Esophagus muscularis mucosa (tissue), 4 donors: ENCODE data around the gene RGS3. TPM values are rescaled to one million over a fixed set of nuclear protein-coding genes. Genes with fewer than 3 reads are reported as not detected.
A peak's percentile ranks its signal among the peaks of the same experiment; 100 is the strongest.

Source experiments
- DNase-seq: peaks from one replicate; pipeline ENCODE4 v3.0.0-alpha.2; 2017; ENCODE audit errors: extremely low spot score
- H3K27ac ChIP-seq, 4 donors: fragments of 200-600 bp; sonication (generic); replicated peaks in 1 of 4; 1 replicate in 3 of 4; 2 replicates in 1 of 4; pipeline ENCODE4 v1.5.1; 2016 to 2019; ENCODE audit warnings: mild to moderate bottlenecking in 1 of 4
- H3K27me3 ChIP-seq, 4 donors: fragments of 200-600 bp; sonication (generic); one replicate each; pipeline versions ENCODE4 v1.5.1 to v1.6.0; 2016 to 2019
- H3K36me3 ChIP-seq, 4 donors: fragments of 200-600 bp; sonication (generic); one replicate each; pipeline ENCODE4 v1.5.1; 2016 to 2019
- H3K4me1 ChIP-seq, 4 donors: fragments of 200-600 bp; sonication (generic); one replicate each; pipeline ENCODE4 v1.5.1; 2016 to 2019
- H3K4me3 ChIP-seq, 4 donors: fragments of 200-600 bp; sonication (generic); 1 replicate in 2 of 4; 2 replicates in 2 of 4; pipeline ENCODE4 v1.5.1; 2016 to 2019; ENCODE audit warnings: mild to moderate bottlenecking in 4 of 4, moderate library complexity in 1 of 4
- H3K9me3 ChIP-seq, 4 donors: fragments of 200-600 bp; sonication (generic); 1 replicate in 3 of 4; 2 replicates in 1 of 4; pipeline ENCODE4 v1.5.1; 2016 to 2019
- CTCF ChIP-seq, 3 experiments: fragments of 200-600 bp in 2 of 3; fragments of 450-650 bp in 1 of 3; sonication (generic) in 2 of 3; IDR thresholded peaks; one replicate each; pipeline ENCODE4 v1.5.1; 2017 to 2019; ENCODE audit warnings: antibody characterized with exemption in 3 of 3, mild to moderate bottlenecking in 2 of 3, moderate library complexity in 1 of 3
- EP300 ChIP-seq: sonication (generic); formaldehyde crosslinking; IDR thresholded peaks from one replicate; pipeline ENCODE4 v1.6.1; 2017; ENCODE audit warnings: antibody characterized with exemption
- POLR2A ChIP-seq: fragments of 450-650 bp; IDR thresholded peaks from one replicate; pipeline ENCODE4 v1.6.1; 2017; ENCODE audit warnings: antibody characterized with exemption, moderate library complexity, mild to moderate bottlenecking, low read depth
- POLR2AphosphoS5 ChIP-seq, 2 donors: sonication (generic); formaldehyde crosslinking; IDR thresholded peaks; one replicate each; pipeline ENCODE4 v1.6.1; 2017; ENCODE audit warnings: antibody characterized with exemption in 2 of 2
- WGBS: methylation state at CpG from one replicate; pipeline ENCODE4 v1.1.5; 2018; 5-methylcytosine and 5-hydroxymethylcytosine counted together
- intact Hi-C: fragments of 100-400 bp; cut with DNase I; formaldehyde crosslinking; loops from one replicate; pipeline ENCODE4 v1.15.1; 2023
- total RNA-seq, 4 donors: library from RNA; depleted of rRNA; stranded (reverse); fragments of >200 nt; gene quantifications; one replicate each; pipeline versions ENCODE4 v1.1.0 to v1.2.1, GENCODE V29; 2016

RGS3 gene
- total RNA-seq, 4 donors from 2014 or later = 37.3 to 121 (median 68.5) TPM

GRCh38 chr9:113612216-113612747 lies 148.8 kb downstream of the RGS3 start:
- intact Hi-C loops = no loop called here
- DNase-seq = no peak
- Histone ChIP-seq H3K27me3 (no peaks in the 10 kb centered on the region), H3K9me3 (no peaks in the 10 kb centered on the region), H3K4me1 (peaks cover 49 to 65% (median 58%) of the 10 kb centered on the region in 4 donors), H3K36me3 (no peaks in the 10 kb centered on the region), H3K27ac (no peak overlapping the region), H3K4me3 (no peak overlapping the region)
- 85% methylated on average over 11 of the region's 11 CpGs for WGBS
- TF ChIP-seq EP300 (no peak), POLR2A (no peak), POLR2AphosphoS5 (IDR thresholded peaks at IDR 0.05) (no peak), CTCF (IDR thresholded peaks at IDR 0.05) (no peak)

GRCh38 chr9:113612828-113613227 lies 149.3 kb downstream of the RGS3 start:
- Histone ChIP-seq H3K27me3 (no peaks in the 10 kb centered on the region), H3K4me3 (no peak overlapping the region), H3K9me3 (no peaks in the 10 kb centered on the region), H3K4me1 (peaks cover 49 to 65% (median 58%) of the 10 kb centered on the region in 4 donors), H3K36me3 (no peaks in the 10 kb centered on the region), H3K27ac (no peak overlapping the region)
- WGBS = 96% methylated on average over 6 of the region's 6 CpGs
- no peak for TF ChIP-seq EP300
- DNase-seq = no peak
- intact Hi-C loops = no loop called here

- TF ChIP-seq CTCF (IDR thresholded peaks at IDR 0.05) (no peak), POLR2AphosphoS5 (IDR thresholded peaks at IDR 0.05) (no peak)
Measured at GRCh38 chr9:113613815-113614413, 150.4 kb downstream of the RGS3 start.

GRCh38 chr9:113614843-113615648 lies 151.5 kb downstream of the RGS3 start:
- H3K27ac ChIP-seq = peak overlapping the region; percentile 54 to 79 (median 64)
- 38% methylated on average over 13 of the region's 14 CpGs for WGBS
- H3K4me3 ChIP-seq = no peak overlapping the region
- DNase-seq = no peak
- H3K36me3 ChIP-seq = no peaks in the 10 kb centered on the region
- peaks cover 41 to 58% (median 50%) of the 10 kb centered on the region in 4 donors for H3K4me1 ChIP-seq
- H3K27me3 ChIP-seq = no peaks in the 10 kb centered on the region
- H3K9me3 ChIP-seq = no peaks in the 10 kb centered on the region
- intact Hi-C loops = no loop called here
- TF ChIP-seq POLR2A (no peak), CTCF (IDR thresholded peaks at IDR 0.05) (no peak), EP300 (no peak), POLR2AphosphoS5 (IDR thresholded peaks at IDR 0.05) (peak in 1 of 2 donors; percentile 20)

More at GRCh38 chr9:113613815-113614413, 150.4 kb downstream of the RGS3 start:
- intact Hi-C loops = no loop called here
- H3K4me1 ChIP-seq = peaks cover 47 to 62% (median 54%) of the 10 kb centered on the region in 4 donors
- H3K4me3 ChIP-seq = no peak overlapping the region
- no peaks in the 10 kb centered on the region for H3K9me3 ChIP-seq
- DNase-seq = no peak
- no peaks in the 10 kb centered on the region for H3K36me3 ChIP-seq
- H3K27me3 ChIP-seq = no peaks in the 10 kb centered on the region
- peak overlapping the region in 3 of 4 donors; percentile 54 to 79 (median 64) for H3K27ac ChIP-seq
- WGBS = 79% methylated on average over 6 of the region's 6 CpGs

GRCh38 chr9:113616116-113616515 lies 152.6 kb downstream of the RGS3 start:
- Histone ChIP-seq H3K36me3 (no peaks in the 10 kb centered on the region), H3K4me3 (no peak overlapping the region), H3K27ac (peak overlapping the region; percentile 38 to 79 (median 54)), H3K27me3 (no peaks in the 10 kb centered on the region), H3K9me3 (no peaks in the 10 kb centered on the region), H3K4me1 (peaks cover 45 to 61% (median 52%) of the 10 kb centered on the region in 4 donors)
- no peak for DNase-seq
- no peak for TF ChIP-seq EP300
- TF ChIP-seq POLR2A = no peak
- no peak for TF ChIP-seq POLR2AphosphoS5 (IDR thresholded peaks at IDR 0.05)
- no peak for TF ChIP-seq CTCF (IDR thresholded peaks at IDR 0.05)
- WGBS = 72% methylated on average over 13 of the region's 14 CpGs
- intact Hi-C loops = no loop called here
